ENCODE results near the gene SLC45A3. TPM values are rescaled to one million over a fixed set of nuclear protein-coding genes. Genes with fewer than 3 reads are reported as not detected.
A peak's percentile ranks its signal among the peaks of the same experiment; 100 is the strongest.

SLC45A3 gene
- total RNA-seq, 1 donor from 2014 or later = 8.4 TPM

DNA sequence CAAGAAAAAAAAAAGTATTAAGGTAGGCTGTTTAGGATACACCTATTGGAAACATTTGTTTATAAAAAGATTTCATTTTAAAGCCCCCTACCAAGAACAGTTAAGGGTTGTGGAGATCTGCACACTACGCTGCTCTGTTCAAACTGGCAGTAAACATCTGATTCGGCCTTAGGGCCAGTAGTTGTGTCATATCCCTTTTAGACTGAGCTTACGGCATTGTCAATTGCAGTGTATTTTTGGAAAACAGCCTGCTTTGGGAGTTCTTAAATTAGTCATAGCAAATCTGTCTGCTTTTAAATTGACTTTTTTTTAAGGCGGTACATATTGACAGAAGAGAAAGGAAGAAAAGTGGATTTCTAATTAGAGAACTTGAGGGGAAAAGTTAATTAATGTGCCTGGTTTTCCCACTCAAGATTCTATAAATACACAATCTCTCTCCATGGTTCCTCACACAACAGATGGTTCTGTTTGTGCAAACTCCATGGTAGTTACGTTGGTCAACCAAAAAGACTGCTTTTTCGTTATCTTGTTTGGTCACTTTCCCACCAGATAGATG is 46.8 kb downstream of the SLC45A3 start:
- Mint-ChIP-seq H3K4me1 (ENCODE audit: low read depth) (peaks cover 20% of the 10 kb centered on the region), H3K27ac (no peak overlapping the region), H3K27me3 (no peaks in the 10 kb centered on the region), H3K4me3 (ENCODE audit: low read depth) (peak overlapping the region; percentile 84), H3K9me3 (ENCODE audit: low read depth) (no peaks in the 10 kb centered on the region), H3K36me3 (ENCODE audit: insufficient read depth) (no peaks in the 10 kb centered on the region)
- TF ChIP-seq, protein P1, sequence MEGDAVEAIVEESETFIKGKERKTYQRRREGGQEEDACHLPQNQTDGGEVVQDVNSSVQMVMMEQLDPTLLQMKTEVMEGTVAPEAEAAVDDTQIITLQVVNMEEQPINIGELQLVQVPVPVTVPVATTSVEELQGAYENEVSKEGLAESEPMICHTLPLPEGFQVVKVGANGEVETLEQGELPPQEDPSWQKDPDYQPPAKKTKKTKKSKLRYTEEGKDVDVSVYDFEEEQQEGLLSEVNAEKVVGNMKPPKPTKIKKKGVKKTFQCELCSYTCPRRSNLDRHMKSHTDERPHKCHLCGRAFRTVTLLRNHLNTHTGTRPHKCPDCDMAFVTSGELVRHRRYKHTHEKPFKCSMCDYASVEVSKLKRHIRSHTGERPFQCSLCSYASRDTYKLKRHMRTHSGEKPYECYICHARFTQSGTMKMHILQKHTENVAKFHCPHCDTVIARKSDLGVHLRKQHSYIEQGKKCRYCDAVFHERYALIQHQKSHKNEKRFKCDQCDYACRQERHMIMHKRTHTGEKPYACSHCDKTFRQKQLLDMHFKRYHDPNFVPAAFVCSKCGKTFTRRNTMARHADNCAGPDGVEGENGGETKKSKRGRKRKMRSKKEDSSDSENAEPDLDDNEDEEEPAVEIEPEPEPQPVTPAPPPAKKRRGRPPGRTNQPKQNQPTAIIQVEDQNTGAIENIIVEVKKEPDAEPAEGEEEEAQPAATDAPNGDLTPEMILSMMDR (IDR thresholded peaks at IDR 0.05; ENCODE audit: unreplicated experiment) = no peak
- no peak for DNase-seq (ENCODE audit: low spot score, unreplicated experiment)

DNA sequence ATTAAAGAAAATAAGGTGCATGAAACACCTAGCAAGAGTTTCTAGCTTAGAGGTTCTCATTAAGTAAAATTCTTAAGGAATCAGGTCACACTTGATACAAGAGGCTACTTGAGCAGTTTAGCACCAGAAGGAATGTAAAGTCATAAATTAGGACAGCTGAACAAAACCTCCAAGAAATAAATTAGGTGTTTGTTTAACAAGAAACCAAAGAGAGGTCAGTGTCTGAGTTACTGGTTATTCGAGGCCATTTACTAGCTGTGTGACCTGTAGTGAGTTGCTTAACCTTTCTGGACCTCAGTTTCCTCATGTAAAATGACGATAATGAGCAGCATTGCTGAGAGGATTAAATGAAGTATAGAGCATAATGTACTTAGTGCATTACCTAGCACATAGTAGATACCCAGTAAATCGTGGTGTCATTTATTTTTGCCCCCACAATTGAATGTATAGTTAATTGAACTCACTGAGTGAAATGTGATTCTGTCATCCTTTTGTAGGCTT is 47.6 kb downstream of the SLC45A3 start:
- TF ChIP-seq, protein P1 (IDR thresholded peaks at IDR 0.05; ENCODE audit: unreplicated experiment) = no peak
- Mint-ChIP-seq H3K4me1 (ENCODE audit: low read depth) (peaks cover 20% of the 10 kb centered on the region), H3K4me3 (ENCODE audit: low read depth) (peak overlapping the region; percentile 84), H3K27ac (peak overlapping the region; percentile 98), H3K9me3 (ENCODE audit: low read depth) (no peaks in the 10 kb centered on the region), H3K36me3 (ENCODE audit: insufficient read depth) (no peaks in the 10 kb centered on the region), H3K27me3 (no peaks in the 10 kb centered on the region)
- DNase-seq (ENCODE audit: low spot score, unreplicated experiment) = no peak

DNA sequence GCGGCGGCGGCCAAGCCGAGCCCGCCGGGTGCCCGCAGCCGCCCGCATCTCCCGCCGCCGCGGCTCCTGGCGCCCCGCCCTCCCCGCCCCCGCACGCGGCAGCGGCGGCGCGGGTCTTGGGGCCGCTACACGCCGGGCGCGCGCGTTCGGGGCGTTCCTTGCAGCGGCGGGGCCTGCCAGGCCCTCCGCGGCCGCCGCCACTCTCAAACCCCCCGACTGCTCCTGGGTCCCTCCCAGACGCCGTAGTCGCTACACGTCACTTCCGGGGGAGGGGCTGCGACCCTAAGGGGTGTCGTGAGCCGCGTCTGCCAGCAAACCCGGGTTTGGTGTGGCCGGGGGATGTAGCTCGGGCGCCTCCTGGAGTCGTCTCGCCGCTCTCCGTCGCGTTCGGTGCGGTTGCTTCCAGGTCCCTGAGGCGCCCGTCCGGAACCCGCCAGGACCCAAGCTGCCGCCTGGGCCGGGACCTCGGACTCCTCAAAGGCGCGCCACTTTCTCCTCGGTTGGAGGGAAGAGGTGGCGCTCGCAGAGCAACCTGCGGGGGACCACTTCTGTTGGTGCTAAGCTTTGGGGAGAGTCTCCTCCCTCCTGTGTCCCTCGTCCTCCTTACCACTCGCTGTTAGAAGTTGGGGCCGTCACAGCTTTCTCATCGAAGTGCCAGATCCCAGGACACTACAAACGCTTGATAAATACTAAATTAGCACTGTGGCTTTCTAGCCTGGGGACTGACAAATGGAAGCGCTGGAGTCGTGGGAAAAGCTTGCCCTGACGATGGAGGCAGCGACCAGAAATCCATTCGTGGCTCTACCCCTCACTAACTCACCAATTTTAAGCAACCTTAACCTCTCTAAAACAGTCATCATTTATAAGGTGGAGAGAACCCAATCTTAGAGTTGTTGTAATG is 48.3 kb downstream of the SLC45A3 start, which contains the start of gene ELK4:
ELK4 (minus strand) TSS at position 244 of the 901 bp plus-strand sequence. CDS start 8,129 bp downstream, outside the sequence.
- Mint-ChIP-seq H3K4me3 (ENCODE audit: low read depth) (peak within 1 kb of the TSS; percentile 89), H3K27ac (peak within 1 kb of the TSS; percentile 98), H3K9me3 (ENCODE audit: low read depth) (no peaks in the 10 kb centered on the region), H3K27me3 (no peaks in the 10 kb centered on the region), H3K4me1 (ENCODE audit: low read depth) (peaks cover 20% of the 10 kb centered on the region), H3K36me3 (ENCODE audit: insufficient read depth) (no peaks in the 10 kb centered on the region)
- DNase-seq (ENCODE audit: low spot score, unreplicated experiment) = peak; percentile 99
- TF ChIP-seq, protein P1 (IDR thresholded peaks at IDR 0.05; ENCODE audit: unreplicated experiment) = peak; percentile 70

DNA sequence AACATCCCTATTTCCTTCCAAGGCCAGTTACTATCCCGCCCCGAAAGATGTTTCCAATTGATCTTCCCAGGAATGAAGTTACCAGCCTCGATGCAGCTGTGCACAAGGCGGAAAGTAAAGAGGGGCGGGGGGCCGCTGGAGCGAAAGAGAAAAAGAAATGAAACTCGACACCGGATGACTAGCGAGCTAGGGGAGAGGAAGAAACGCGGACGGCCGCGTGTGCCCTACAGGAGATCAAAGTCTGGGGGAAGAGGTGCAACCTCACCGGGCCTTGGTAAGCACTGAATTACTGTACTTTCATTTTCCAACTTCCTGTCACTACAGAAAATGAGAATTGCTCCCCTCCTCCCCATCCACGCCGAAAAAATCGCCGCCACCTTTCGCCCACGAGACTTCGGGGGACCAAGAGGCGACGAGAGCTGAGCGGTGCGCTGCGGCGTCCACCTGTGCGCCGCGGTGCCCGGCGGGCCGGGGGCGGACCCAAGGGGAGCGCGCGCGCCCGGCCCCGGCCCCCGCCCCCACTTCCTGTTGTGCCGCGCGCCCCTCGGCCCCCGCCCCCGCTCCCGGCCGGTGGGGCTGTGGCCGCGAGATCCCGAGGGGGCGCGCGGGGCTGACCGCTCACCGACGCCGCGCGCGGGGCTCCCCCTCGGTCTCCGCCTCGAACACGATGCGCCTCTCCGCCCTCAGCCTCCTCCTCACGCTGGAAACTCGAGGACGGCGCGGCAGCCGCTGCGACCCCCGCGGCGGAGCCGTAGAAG is 49.1 kb downstream of the SLC45A3 start:
- peaks cover 20% of the 10 kb centered on the region for H3K4me1 Mint-ChIP-seq (ENCODE audit: low read depth)
- H3K9me3 Mint-ChIP-seq (ENCODE audit: low read depth) = no peaks in the 10 kb centered on the region
- peak overlapping the region; percentile 97 for H3K27ac Mint-ChIP-seq
- no peaks in the 10 kb centered on the region for H3K36me3 Mint-ChIP-seq (ENCODE audit: insufficient read depth)
- TF ChIP-seq, protein P1 (IDR thresholded peaks at IDR 0.05; ENCODE audit: unreplicated experiment) = no peak
- DNase-seq (ENCODE audit: low spot score, unreplicated experiment) = peak; percentile 65
- no peaks in the 10 kb centered on the region for H3K27me3 Mint-ChIP-seq
- H3K4me3 Mint-ChIP-seq (ENCODE audit: low read depth) = peak overlapping the region; percentile 89

DNA sequence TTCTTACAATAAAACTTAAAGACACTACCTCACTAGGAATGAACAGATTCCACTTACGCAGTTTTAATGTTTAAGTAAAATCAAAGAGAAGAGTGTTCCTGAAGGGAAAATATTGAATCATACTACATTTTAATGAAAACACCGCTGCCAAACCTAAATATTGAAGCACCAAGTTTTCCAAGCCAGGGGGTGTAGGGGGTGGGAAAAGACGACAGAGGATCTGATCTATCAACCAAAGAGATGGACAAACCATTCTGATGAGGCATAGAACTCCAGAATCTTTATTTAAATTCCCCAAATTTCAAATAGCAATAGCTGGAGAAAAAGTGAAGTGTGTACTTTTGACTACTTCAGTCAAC is 49.7 kb downstream of the SLC45A3 start:
- no peak for DNase-seq (ENCODE audit: low spot score, unreplicated experiment)

More for the DNA sequence above, 49.7 kb downstream of the SLC45A3 start:
- Mint-ChIP-seq H3K27me3 (no peaks in the 10 kb centered on the region), H3K4me1 (ENCODE audit: low read depth) (peaks cover 20% of the 10 kb centered on the region), H3K27ac (peak overlapping the region; percentile 97), H3K9me3 (ENCODE audit: low read depth) (no peaks in the 10 kb centered on the region), H3K36me3 (ENCODE audit: insufficient read depth) (no peaks in the 10 kb centered on the region), H3K4me3 (ENCODE audit: low read depth) (peak overlapping the region; percentile 89)
- TF ChIP-seq, protein P1 (IDR thresholded peaks at IDR 0.05; ENCODE audit: unreplicated experiment) = no peak

All from progenitor cell of endocrine pancreas (in vitro differentiated cells).